Lung (tissue), 12 donors: ENCODE measurements around the gene HMGCLL1. TPM values are rescaled to one million over a fixed set of nuclear protein-coding genes. Genes with fewer than 3 reads are reported as not detected.

Experiments
- ATAC-seq: fragments of 200-7000 bp; cut with Tn5 transposase; one replicate; pipeline ENCODE4 v1.9.1; 2020; ENCODE audit warnings: moderate number of reproducible peaks; ENCODE audit not compliant: insufficient read depth, low FRiP score
- DNase-seq, 3 donors: peaks; one replicate each; pipeline ENCODE4 v3.0.0-alpha.2; 2013 to 2017
- H3K27ac ChIP-seq, 2 donors: one replicate each; pipeline ENCODE4 v1.5.1; 2013; ENCODE audit warnings: mild to moderate bottlenecking in 2 of 2, moderate library complexity in 2 of 2, control low read depth in 1 of 2, inconsistent platforms in 1 of 2, low read depth in 1 of 2, low read length in 1 of 2
- H3K27me3 ChIP-seq, 3 donors: one replicate each; pipeline ENCODE4 v1.5.1; 2013; ENCODE audit warnings: low read length in 2 of 3; ENCODE audit not compliant: control insufficient read depth in 3 of 3, insufficient read depth in 3 of 3
- H3K36me3 ChIP-seq, 4 donors: one replicate each; pipeline ENCODE4 v1.5.1; 2013; ENCODE audit warnings: low read length in 4 of 4, mild to moderate bottlenecking in 1 of 4, moderate library complexity in 1 of 4; ENCODE audit not compliant: control insufficient read depth in 4 of 4, insufficient read depth in 4 of 4
- H3K4me1 ChIP-seq, 5 donors: one replicate each; pipeline ENCODE4 v1.5.1; 2013; ENCODE audit warnings: low read length in 5 of 5, mild to moderate bottlenecking in 2 of 5, moderate library complexity in 1 of 5; ENCODE audit not compliant: control insufficient read depth in 5 of 5, insufficient read depth in 5 of 5
- H3K4me3 ChIP-seq: one replicate; pipeline ENCODE4 v1.5.1; 2013; ENCODE audit warnings: mild to moderate bottlenecking, control low read depth, moderate library complexity
- H3K9ac ChIP-seq, 2 donors: one replicate each; pipeline ENCODE4 v1.5.1; 2013; ENCODE audit warnings: low read length in 2 of 2, control low read depth in 1 of 2; ENCODE audit not compliant: insufficient read depth in 1 of 2
- H3K9me3 ChIP-seq, 4 donors: one replicate each; pipeline ENCODE4 v1.5.1; 2013; ENCODE audit warnings: low read length in 3 of 4, mild to moderate bottlenecking in 1 of 4, moderate library complexity in 1 of 4; ENCODE audit not compliant: control insufficient read depth in 4 of 4, insufficient read depth in 3 of 4
- WGBS, 2 donors: extraction: QIAGEN DNeasy Blood & Tissue Kit; methylation state at CpG; one replicate each; pipeline ENCODE4 v1.1.7; 2013; 5-methylcytosine and 5-hydroxymethylcytosine counted together
- polyA plus RNA-seq, 2 donors: library from polyadenylated mRNA; stranded (reverse); fragments of 200-250 nt; gene quantifications; one replicate each; pipeline ENCODE4 v1.2.1, GENCODE V29; 2013
- total RNA-seq, 2 donors: library from RNA; depleted of rRNA in 1 of 2; stranded (reverse); fragments of >200 nt in 1 of 2; gene quantifications; one replicate each; pipeline ENCODE4 v1.2.1, GENCODE V29; 2014 to 2021
- TF ChIP-seq, protein P1 (sequence below): IDR thresholded peaks from 2 replicates; pipeline ENCODE4 v1.5.1; 2012; ENCODE audit warnings: mild to moderate bottlenecking; ENCODE audit errors: control extremely low read depth, extremely low read depth
- donor health status: control.
- donor health status: control.
- donor health status: Bipolar disorder and iron deficiency.
- donor health status: healthy.
- donor health status: DM: yes; HTN: yes; CAD: no.

The HMGCLL1 gene
- total and polyA plus RNA-seq, 4 donors = 0.26 to 14.8 (median 2.1) TPM

DNA sequence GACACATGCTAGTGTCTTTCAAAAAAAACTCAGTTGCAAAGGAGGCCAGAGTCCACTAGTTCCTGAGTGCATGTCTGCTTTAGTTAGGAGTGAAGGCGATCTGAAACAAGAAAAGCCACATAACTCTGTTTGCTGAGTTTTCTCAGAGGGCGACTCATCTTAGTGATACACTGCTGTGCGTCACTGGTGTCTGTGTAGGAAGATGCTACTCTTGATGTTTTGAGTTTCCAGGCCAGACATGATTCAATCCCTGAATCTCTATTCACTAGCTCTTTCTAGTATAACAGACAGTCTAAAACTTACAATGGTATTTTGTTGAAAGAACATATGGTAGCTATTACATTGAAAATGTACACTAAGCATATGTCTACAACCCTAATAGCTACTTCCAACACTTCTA, 190.8 kb downstream of the HMGCLL1 start:
- TF ChIP-seq, protein P1, sequence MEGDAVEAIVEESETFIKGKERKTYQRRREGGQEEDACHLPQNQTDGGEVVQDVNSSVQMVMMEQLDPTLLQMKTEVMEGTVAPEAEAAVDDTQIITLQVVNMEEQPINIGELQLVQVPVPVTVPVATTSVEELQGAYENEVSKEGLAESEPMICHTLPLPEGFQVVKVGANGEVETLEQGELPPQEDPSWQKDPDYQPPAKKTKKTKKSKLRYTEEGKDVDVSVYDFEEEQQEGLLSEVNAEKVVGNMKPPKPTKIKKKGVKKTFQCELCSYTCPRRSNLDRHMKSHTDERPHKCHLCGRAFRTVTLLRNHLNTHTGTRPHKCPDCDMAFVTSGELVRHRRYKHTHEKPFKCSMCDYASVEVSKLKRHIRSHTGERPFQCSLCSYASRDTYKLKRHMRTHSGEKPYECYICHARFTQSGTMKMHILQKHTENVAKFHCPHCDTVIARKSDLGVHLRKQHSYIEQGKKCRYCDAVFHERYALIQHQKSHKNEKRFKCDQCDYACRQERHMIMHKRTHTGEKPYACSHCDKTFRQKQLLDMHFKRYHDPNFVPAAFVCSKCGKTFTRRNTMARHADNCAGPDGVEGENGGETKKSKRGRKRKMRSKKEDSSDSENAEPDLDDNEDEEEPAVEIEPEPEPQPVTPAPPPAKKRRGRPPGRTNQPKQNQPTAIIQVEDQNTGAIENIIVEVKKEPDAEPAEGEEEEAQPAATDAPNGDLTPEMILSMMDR = no peak
- Histone ChIP-seq H3K4me1 (no peaks in the 10 kb centered on the region), H3K36me3 (no peaks in the 10 kb centered on the region), H3K4me3 (no peak overlapping the region), H3K9ac (no peak overlapping the region), H3K27ac (no peak overlapping the region), H3K9me3 (no peaks in the 10 kb centered on the region), H3K27me3 (no peaks in the 10 kb centered on the region)
- ATAC-seq (no peak), DNase-seq (no peak)
- WGBS, 2 donors = 87 to 89% methylated on average over 3 of the region's 3 CpGs
